ENCODE measurements around the gene L1CAM.

L1CAM gene

DNA sequence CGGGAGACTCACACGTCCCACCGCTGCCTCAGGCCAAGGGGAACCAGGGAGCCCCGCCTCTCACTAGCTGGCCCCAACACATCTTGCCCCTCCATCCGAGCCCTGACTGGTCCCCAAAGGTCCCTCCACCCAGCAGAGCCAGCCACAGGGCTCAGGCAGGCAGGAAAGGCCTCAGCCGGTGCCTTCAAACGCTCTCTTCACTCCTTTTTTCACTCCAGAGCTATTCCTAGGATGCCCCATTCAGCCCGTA is 41.6 kb upstream of the L1CAM start:
- TF ChIP-seq, protein P1, sequence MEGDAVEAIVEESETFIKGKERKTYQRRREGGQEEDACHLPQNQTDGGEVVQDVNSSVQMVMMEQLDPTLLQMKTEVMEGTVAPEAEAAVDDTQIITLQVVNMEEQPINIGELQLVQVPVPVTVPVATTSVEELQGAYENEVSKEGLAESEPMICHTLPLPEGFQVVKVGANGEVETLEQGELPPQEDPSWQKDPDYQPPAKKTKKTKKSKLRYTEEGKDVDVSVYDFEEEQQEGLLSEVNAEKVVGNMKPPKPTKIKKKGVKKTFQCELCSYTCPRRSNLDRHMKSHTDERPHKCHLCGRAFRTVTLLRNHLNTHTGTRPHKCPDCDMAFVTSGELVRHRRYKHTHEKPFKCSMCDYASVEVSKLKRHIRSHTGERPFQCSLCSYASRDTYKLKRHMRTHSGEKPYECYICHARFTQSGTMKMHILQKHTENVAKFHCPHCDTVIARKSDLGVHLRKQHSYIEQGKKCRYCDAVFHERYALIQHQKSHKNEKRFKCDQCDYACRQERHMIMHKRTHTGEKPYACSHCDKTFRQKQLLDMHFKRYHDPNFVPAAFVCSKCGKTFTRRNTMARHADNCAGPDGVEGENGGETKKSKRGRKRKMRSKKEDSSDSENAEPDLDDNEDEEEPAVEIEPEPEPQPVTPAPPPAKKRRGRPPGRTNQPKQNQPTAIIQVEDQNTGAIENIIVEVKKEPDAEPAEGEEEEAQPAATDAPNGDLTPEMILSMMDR (IDR thresholded peaks at IDR 0.05; ENCODE audit: borderline replicate concordance, control extremely low read depth, extremely low read depth, insufficient read depth, missing control alignments): no peak
- no peak for DNase-seq (ENCODE audit: low spot score)
- in situ Hi-C loops (cut with MboI; ENCODE audit: low sequenced_read_pairs, unreplicated experiment): no loop called here

DNA sequence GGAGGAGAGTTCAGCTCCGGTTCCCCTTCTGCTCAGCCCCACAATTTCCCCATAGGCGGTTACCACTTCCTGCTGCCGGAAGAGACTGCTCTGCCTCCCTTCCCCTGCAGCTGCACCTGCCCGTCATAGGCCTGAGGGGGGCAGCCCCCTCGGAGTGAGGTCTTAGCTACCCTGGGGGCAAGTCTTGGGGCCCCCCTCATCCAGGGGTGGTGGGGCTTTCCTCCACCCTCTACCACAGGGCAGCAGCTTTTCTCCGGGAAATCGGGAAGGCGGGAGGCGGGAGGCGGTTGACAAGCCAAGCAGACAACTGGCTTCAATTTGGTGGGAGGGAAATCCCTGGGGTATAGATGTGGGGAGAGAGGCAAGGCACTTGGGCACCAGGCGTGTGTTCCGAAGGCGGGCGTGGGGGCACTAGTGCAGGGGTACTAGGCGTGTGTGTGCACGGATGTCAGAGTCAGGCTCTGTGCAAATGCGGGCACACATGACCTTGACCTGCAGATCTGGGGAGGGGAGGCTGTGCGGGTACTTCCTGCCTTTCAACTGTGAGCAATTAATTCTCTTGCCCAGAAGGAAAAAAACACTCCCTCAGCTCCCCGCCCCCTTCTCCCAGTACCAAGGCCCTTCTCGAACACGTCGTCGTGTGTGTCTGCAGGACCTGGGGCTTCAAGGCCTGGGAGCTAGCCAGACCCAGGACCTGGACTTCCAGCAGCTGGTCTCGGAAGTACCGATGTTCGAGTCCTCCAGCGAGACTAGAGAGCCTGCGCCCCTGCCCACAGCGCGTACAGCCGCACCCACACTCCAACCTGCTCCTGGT is 41.1 kb upstream of the L1CAM start:
- in situ Hi-C loops (cut with MboI; ENCODE audit: low sequenced_read_pairs, unreplicated experiment): no loop called here
- TF ChIP-seq, protein P1 (IDR thresholded peaks at IDR 0.05; ENCODE audit: borderline replicate concordance, control extremely low read depth, extremely low read depth, insufficient read depth, missing control alignments): no peak
- peak; percentile 86 for DNase-seq (ENCODE audit: low spot score)

DNA sequence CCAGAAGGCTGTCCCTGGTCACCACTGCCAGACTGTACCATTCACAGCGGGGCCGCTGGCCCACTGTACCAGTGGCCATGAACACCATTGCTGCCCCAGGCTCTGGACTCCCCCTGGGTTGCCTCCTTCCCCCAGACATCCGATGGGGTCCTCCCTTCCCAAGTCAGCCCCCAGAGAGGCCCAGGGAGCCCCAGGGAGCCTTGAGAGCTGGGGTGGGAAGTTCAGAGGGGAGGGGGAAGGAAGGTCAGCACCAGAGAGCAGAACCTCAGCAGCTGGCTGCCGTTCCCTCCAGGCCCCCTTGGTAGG is 40.5 kb upstream of the L1CAM start:
- TF ChIP-seq, protein P1 (IDR thresholded peaks at IDR 0.05; ENCODE audit: borderline replicate concordance, control extremely low read depth, extremely low read depth, insufficient read depth, missing control alignments): no peak
- in situ Hi-C loops (cut with MboI; ENCODE audit: low sequenced_read_pairs, unreplicated experiment): no loop called here
- DNase-seq (ENCODE audit: low spot score): no peak

DNA sequence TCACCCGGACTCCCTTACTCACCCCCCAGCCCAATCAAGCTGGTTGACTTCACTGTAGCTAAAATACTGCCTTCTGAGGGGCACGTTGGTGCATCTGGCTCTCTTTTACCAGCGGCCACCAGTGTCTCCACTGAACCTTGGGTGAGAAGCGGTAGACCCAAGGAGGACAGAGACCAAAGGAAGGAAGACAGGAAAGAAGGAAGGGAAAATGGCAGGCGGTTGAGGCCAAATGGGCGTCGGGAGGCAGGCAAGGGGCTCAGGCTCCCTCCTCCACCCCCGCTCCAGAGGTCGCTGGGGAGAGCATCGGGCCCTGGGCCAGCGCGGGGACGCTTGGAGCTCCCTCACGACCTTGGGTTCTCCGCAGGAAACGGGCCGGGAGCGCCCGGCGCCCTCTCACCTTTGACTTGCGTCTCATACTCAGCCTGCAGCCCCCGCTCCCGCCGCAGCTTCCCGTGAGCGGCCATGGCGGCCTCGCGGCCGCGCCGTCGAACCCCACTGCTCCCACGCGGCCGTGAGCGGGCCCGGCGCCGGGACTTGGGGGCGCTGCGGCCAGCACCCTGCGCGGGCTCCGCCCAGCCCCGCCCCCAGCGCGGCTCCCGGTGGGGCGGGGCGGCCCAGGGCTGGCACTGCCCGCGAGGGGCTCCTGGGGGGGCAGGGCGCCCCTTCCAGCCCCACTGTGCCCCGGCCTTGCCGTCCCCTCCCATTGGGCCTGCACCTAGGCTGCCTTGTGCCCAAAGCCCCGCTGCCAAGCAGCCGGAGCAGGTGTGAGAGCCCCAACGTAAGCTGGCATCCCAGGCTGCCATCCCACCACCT is 40.0 kb upstream of the L1CAM start, which contains the start of gene ARHGAP4:
TSS of gene ARHGAP4 (minus strand) at position 526 of the 813 bp plus-strand sequence. CDS start at position 464, 62 bp downstream.
- peak; percentile 57 for DNase-seq (ENCODE audit: low spot score)
- TF ChIP-seq, protein P1 (IDR thresholded peaks at IDR 0.05; ENCODE audit: borderline replicate concordance, control extremely low read depth, extremely low read depth, insufficient read depth, missing control alignments): no peak
- in situ Hi-C loops (cut with MboI; ENCODE audit: low sequenced_read_pairs, unreplicated experiment): no loop called here

DNA sequence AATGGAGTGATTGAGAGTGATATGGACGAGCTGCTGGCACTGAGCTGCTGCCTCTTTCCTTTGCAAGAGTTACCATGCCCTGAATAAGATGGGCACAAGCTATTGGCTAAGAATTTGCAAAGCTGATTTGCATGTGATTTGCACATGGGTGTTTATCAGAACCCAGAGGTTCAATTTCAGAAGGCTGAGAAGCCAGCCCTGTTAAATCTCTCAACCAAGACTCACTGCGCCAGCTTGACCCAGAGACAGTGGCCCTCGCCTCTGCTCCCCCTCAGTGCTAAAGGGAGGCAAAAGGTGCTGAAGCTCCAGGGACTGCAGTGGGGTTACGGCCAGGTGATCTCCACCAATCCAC is 39.4 kb upstream of the L1CAM start:
- DNase-seq (ENCODE audit: low spot score): no peak
- in situ Hi-C loops (cut with MboI; ENCODE audit: low sequenced_read_pairs, unreplicated experiment): no loop called here
- TF ChIP-seq, protein P1 (IDR thresholded peaks at IDR 0.05; ENCODE audit: borderline replicate concordance, control extremely low read depth, extremely low read depth, insufficient read depth, missing control alignments): no peak

DNA sequence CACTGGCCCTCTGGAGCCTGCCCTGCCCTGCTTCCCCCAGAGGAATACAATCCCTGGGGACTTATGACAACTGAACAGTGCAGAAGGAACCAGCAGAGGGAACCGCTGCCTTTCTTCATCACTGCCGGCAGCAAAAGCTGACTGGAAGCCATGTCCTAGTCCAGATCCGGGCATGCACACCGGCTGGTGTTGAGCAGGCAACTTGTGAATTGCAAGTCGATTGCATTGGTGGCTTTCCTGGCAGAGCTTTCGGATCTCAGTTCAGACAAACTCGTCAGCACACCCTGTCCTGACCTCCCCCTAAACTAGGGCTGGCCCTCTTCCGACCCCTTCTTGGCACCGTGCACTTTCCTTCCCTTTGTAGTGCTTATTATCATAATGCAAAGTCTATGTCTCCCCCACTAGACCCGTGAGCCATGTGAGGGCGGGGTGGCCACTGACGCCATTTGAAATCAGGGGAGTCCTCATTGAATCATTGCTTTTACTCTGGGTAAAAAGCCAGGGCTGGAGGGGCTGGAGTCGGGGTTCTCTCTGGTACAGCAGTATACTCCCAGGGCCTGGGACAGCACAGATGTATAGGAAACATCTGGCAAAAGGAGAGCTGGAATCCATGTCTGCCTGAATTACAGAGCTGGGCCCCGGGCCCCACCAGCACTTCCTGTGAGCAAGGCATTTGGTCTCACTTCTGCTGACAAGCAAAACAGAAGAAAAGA is 38.3 kb upstream of the L1CAM start:
- TF ChIP-seq, protein P1 (IDR thresholded peaks at IDR 0.05; ENCODE audit: borderline replicate concordance, control extremely low read depth, extremely low read depth, insufficient read depth, missing control alignments): peak; percentile 9
- DNase-seq (ENCODE audit: low spot score): no peak
- in situ Hi-C loops (cut with MboI; ENCODE audit: low sequenced_read_pairs, unreplicated experiment): no loop called here
